Endothelial cell of umbilical vein (primary cell): Measurements from ENCODE around the gene TENT4B. TPM values are rescaled to one million over a fixed set of nuclear protein-coding genes. Genes with fewer than 3 reads are reported as not detected.

Experiments used
- BruUV-seq: library from RNA; stranded (reverse); fragments of 400-500 nt; replicated peaks from 2 replicates; lab custom pipeline; 2021; lab: Mats Ljungman, UMichigan
- CTCF ChIA-PET: fragments of 300-600, 350-600 bp; sonication (Branson Sonifier 250); formaldehyde crosslinking; loops from one replicate; lab custom pipeline; 2021; ENCODE audit warnings: antibody characterized with exemption, inconsistent platforms; lab: Charles Lee
- POLR2A ChIA-PET: fragments of 300-600, 350-600 bp; sonication (Branson Sonifier 250); formaldehyde crosslinking; loops from one replicate; lab custom pipeline; 2021; ENCODE audit warnings: antibody characterized with exemption, inconsistent platforms; lab: Charles Lee
- DNase-seq: peaks from one replicate; pipeline ENCODE4 v3.0.0-alpha.2; 2011; ENCODE audit warnings: low read depth, low spot score
- FAIRE-seq: peaks from 2 replicates; lab custom pipeline; 2011; peaks lifted over from hg19 to GRCh38; lab: Jason Lieb, UNC
- H2AFZ ChIP-seq: 2 replicates; pipeline ENCODE4 v1.6.0; 2012; ENCODE audit warnings: low read depth, low read length, control low read depth, inconsistent platforms
- H3K27ac ChIP-seq: 2 replicates; pipeline ENCODE4 v1.5.1; 2011; ENCODE audit warnings: low read depth, mild to moderate bottlenecking, control low read depth, low read length, moderate library complexity; ENCODE audit not compliant: insufficient read depth
- H3K27me3 ChIP-seq, 2 experiments: 2 replicates each; pipeline versions ENCODE4 v1.6.0 to v1.6.1; 2011; ENCODE audit warnings: low read length in 2 of 2, mixed read lengths in 1 of 2; ENCODE audit not compliant: control insufficient read depth in 2 of 2, insufficient read depth in 2 of 2
- H3K36me3 ChIP-seq, 2 experiments: 2 replicates in 1 of 2; 3 replicates in 1 of 2; pipeline ENCODE4 v1.5.1; 2011; ENCODE audit warnings: low read length in 2 of 2, mild to moderate bottlenecking in 1 of 2, moderate library complexity in 1 of 2; ENCODE audit not compliant: control insufficient read depth in 2 of 2, insufficient read depth in 2 of 2; ENCODE audit errors: extremely low read depth in 1 of 2
- H3K4me1 ChIP-seq: 3 replicates; pipeline ENCODE4 v1.5.1; 2011; ENCODE audit warnings: mild to moderate bottlenecking, low read length; ENCODE audit not compliant: control insufficient read depth, insufficient read depth; ENCODE audit errors: extremely low read depth
- H3K4me2 ChIP-seq: 2 replicates; pipeline ENCODE4 v1.6.1; 2011; ENCODE audit warnings: low read length, control low read depth, mixed read lengths; ENCODE audit not compliant: insufficient read depth
- H3K4me3 ChIP-seq, 3 experiments: fragments of 200-600 bp in 1 of 3; sonication (generic), shearing (Covaris generic) in 1 of 3; replicated peaks in 1 of 3; 2 replicates each; pipeline ENCODE4 v1.5.1; 2011 to 2016; ENCODE audit warnings: control low read depth in 3 of 3, low read length in 3 of 3, mild to moderate bottlenecking in 2 of 3, inconsistent platforms in 1 of 3, low read depth in 1 of 3, moderate library complexity in 1 of 3; ENCODE audit not compliant: insufficient read depth in 1 of 3
- H3K79me2 ChIP-seq: 2 replicates; pipeline ENCODE4 v1.6.0; 2012; ENCODE audit warnings: low read length, inconsistent platforms; ENCODE audit not compliant: control insufficient read depth, insufficient read depth
- H3K9ac ChIP-seq: replicated peaks from 2 replicates; pipeline ENCODE3; 2011; ENCODE audit warnings: low read length, control low read depth; ENCODE audit not compliant: insufficient read depth; ENCODE audit errors: extremely low read depth
- H3K9me1 ChIP-seq: replicated peaks from 3 replicates; pipeline ENCODE4 v1.6.0; 2011; ENCODE audit warnings: mild to moderate bottlenecking, low read length; ENCODE audit not compliant: control insufficient read depth, insufficient read depth; ENCODE audit errors: extremely low read depth
- H3K9me3 ChIP-seq: replicated peaks from 2 replicates; pipeline ENCODE4 v1.5.1; 2012; ENCODE audit warnings: low read length, inconsistent platforms; ENCODE audit not compliant: control insufficient read depth, insufficient read depth
- H4K20me1 ChIP-seq: replicated peaks from 2 replicates; pipeline ENCODE3; 2011; ENCODE audit warnings: mild to moderate bottlenecking, low read length; ENCODE audit not compliant: control insufficient read depth, insufficient read depth; ENCODE audit errors: extremely low read depth
- CTCF ChIP-seq, 2 donors: IDR thresholded peaks; 1 replicate in 1 of 2; 2 replicates in 1 of 2; pipeline ENCODE4 v1.5.1; 2011; ENCODE audit warnings: low read length in 2 of 2, mild to moderate bottlenecking in 2 of 2, moderate library complexity in 2 of 2, control low read depth in 1 of 2, inconsistent platforms in 1 of 2, low read depth in 1 of 2; ENCODE audit not compliant: insufficient read depth in 1 of 2; ENCODE audit errors: extremely low read depth in 1 of 2
- EZH2 ChIP-seq: IDR thresholded peaks from 2 replicates; pipeline ENCODE4 v1.6.1; 2012; ENCODE audit warnings: borderline replicate concordance, low read depth, mild to moderate bottlenecking, moderate library complexity, low read length, inconsistent platforms; ENCODE audit not compliant: severe bottlenecking
- FOS ChIP-seq: IDR thresholded peaks from 2 replicates; pipeline ENCODE4 v1.6.1; 2011; ENCODE audit warnings: mild to moderate bottlenecking, low read length, moderate library complexity, borderline replicate concordance; ENCODE audit not compliant: insufficient read depth
- GATA2 ChIP-seq: IDR thresholded peaks from 2 replicates; pipeline ENCODE4 v1.7.0; 2011; ENCODE audit warnings: low read depth, mild to moderate bottlenecking, moderate library complexity, mixed read lengths, low read length; ENCODE audit not compliant: insufficient read length, insufficient read depth
- JUN ChIP-seq: IDR thresholded peaks from 2 replicates; pipeline ENCODE4 v1.6.1; 2011; ENCODE audit warnings: borderline replicate concordance, low read depth; ENCODE audit not compliant: insufficient read length, insufficient read depth
- MAX ChIP-seq: IDR thresholded peaks from 2 replicates; pipeline ENCODE4 v1.6.1; 2011; ENCODE audit not compliant: insufficient read depth, insufficient read length
- MYC ChIP-seq: IDR thresholded peaks from one replicate; pipeline ENCODE4 v1.6.1; 2011; ENCODE audit warnings: mild to moderate bottlenecking, low read depth, low read length
- POLR2A ChIP-seq: IDR thresholded peaks from 2 replicates; pipeline ENCODE4 v1.6.1; 2012; ENCODE audit warnings: low read depth, mild to moderate bottlenecking, control low read depth, low read length
- POLR2AphosphoS5 ChIP-seq: IDR thresholded peaks from 2 replicates; pipeline ENCODE4 v1.6.1; 2012; ENCODE audit warnings: low read depth, mild to moderate bottlenecking, control low read depth, low read length, moderate library complexity; ENCODE audit not compliant: insufficient read depth
- dilution Hi-C: fragments of 300-500 bp; cut with MboI; formaldehyde crosslinking; loops from one replicate; pipeline ENCODE4 v1.15.0; 2019; ENCODE audit warnings: low sequenced_read_pairs; ENCODE audit not compliant: extremely low pct_ligation_motif_present
- intact Hi-C: fragments of 100-400 bp; cut with micrococcal nuclease; formaldehyde crosslinking; loops from one replicate; pipeline ENCODE4 v1.10.0; 2022
- polyA plus RNA-seq, 4 experiments: library from polyadenylated mRNA; depleted of rRNA in 3 of 4; stranded (reverse) in 3 of 4; unstranded in 1 of 4; fragments of >200 nt; gene quantifications; 2 replicates each; pipeline versions ENCODE4 v1.2.1 to v1.2.3, GENCODE V29; 2011 to 2012; ENCODE audit warnings: missing spikeins in 1 of 4
- total RNA-seq: library from RNA; stranded (reverse); gene quantifications from 2 replicates; pipeline ENCODE4 v1.2.3, GENCODE V29; 2021

TENT4B gene
- total and polyA plus RNA-seq, 2 donors (not counting 3 experiments of a cell fraction or from before 2014, with no cell fraction given) = 4.2 to 13.1 TPM

- Histone ChIP-seq H4K20me1 (no peaks in the 10 kb centered on the region), H2AFZ (no peak overlapping the region), H3K9ac (no peak overlapping the region), H3K9me1 (no peaks in the 10 kb centered on the region), H3K79me2 (peaks cover 44% of the 10 kb centered on the region), H3K36me3 (no peaks in the 10 kb centered on the region), H3K27ac (no peak overlapping the region), H3K9me3 (no peaks in the 10 kb centered on the region), H3K4me2 (no peak overlapping the region), H3K4me3 (no peak overlapping the region), H3K4me1 (peaks cover 10% of the 10 kb centered on the region), H3K27me3 (no peaks in the 10 kb centered on the region)
- ChIA-PET CTCF (interaction anchor here (1.5 to 1.8 kb wide), 2 partner anchors 12 to 33 kb away, joined by 3 to 7 read pairs; no protein-coding TSS in a partner anchor), POLR2A (no interaction called here)
- no peak for FAIRE-seq
- intact Hi-C loops (no loop called here), dilution Hi-C loops (no loop called here)
- no TSS peak for BruUV-seq
- TF ChIP-seq JUN = no peak
- no peak for TF ChIP-seq MYC
- TF ChIP-seq FOS = no peak
- no peak for TF ChIP-seq POLR2A
- TF ChIP-seq EZH2 = no peak
- no peak for TF ChIP-seq MAX
- no peak for TF ChIP-seq CTCF (IDR thresholded peaks at IDR 0.05; ENCODE audit: extremely low read depth in 1 of 2, insufficient read depth in 1 of 2, low read depth in 1 of 2, low read length in 2 of 2)
- TF ChIP-seq GATA2 = no peak
- no peak for TF ChIP-seq POLR2AphosphoS5
- no peak for DNase-seq
These were observed 37.2 kb downstream of the TENT4B start for GRCh38 chr16:50190292-50190691.
